ENCODE data around the gene ADAMTSL2. TPM values are rescaled to one million over a fixed set of nuclear protein-coding genes. Genes with fewer than 3 reads are reported as not detected.

ADAMTSL2 gene
- total and polyA plus RNA-seq, 8 donors: 1.3 to 20.6 (median 2.6) TPM; not detected in 2

DNA sequence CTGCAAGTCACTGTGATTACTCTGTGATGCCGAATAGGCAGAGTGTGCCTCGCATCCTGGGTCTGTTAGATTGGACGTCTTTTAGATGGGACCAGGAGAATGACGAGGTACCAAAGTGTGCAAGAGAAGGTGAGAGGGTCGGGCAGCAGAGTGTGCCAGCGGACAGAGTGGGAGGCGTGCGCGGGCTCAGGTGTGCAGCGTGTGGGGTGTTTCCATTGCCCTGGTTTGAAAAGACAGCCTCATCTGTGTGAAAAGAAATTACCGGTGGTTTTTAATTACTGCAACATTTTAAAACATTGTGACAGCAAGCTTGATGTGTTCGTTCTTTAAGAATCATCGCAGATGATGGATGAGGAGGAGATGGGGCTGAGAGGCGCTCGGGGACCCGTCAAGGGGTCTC, 78.9 kb downstream of the ADAMTSL2 start:
- intact Hi-C loops (cut with DNase I; ENCODE audit: low total_unique reads): no loop called here
- H3K9me3 ChIP-seq: no peaks in the 10 kb centered on the region
- H3K36me3 ChIP-seq: no peaks in the 10 kb centered on the region
- DNase-seq: no peak
- no peak for TF ChIP-seq POLR2A (IDR thresholded peaks at IDR 0.05)
- no peak for TF ChIP-seq POLR2AphosphoS5 (IDR thresholded peaks at IDR 0.05)
- TF ChIP-seq EP300 (IDR thresholded peaks at IDR 0.05): no peak
- TF ChIP-seq, protein P1, sequence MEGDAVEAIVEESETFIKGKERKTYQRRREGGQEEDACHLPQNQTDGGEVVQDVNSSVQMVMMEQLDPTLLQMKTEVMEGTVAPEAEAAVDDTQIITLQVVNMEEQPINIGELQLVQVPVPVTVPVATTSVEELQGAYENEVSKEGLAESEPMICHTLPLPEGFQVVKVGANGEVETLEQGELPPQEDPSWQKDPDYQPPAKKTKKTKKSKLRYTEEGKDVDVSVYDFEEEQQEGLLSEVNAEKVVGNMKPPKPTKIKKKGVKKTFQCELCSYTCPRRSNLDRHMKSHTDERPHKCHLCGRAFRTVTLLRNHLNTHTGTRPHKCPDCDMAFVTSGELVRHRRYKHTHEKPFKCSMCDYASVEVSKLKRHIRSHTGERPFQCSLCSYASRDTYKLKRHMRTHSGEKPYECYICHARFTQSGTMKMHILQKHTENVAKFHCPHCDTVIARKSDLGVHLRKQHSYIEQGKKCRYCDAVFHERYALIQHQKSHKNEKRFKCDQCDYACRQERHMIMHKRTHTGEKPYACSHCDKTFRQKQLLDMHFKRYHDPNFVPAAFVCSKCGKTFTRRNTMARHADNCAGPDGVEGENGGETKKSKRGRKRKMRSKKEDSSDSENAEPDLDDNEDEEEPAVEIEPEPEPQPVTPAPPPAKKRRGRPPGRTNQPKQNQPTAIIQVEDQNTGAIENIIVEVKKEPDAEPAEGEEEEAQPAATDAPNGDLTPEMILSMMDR (IDR thresholded peaks at IDR 0.05): no peak
- H3K4me1 ChIP-seq: peaks cover 0 to 5% (median 2%) of the 10 kb centered on the region in 4 donors
- H3K4me3 ChIP-seq: no peak overlapping the region
- H3K27me3 ChIP-seq: peaks cover 13 to 100% (median 32%) of the 10 kb centered on the region in 3 donors
- WGBS, 5 donors: 77 to 86% (median 80%) methylated on average over 16 of the region's 16 CpGs
- H3K27ac ChIP-seq: no peak overlapping the region

DNA sequence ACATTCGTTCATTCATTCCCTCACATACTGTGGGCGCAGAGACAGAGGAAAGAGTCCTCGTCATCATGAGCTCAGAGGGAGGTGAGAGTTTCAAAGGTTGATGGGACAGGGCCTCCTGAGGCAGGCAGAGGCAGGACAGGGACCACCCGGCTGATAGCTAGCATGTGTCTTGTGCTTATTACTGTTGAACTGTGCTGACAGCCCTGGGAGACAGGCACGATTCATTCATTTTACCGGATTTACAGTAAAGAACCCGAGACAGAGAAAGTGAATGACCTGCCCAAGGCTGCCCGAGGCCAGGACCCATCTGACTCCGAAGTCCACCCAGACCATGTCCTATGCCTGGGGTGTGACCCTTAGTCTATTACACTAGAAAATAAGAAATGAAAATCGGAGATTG, 79.6 kb downstream of the ADAMTSL2 start:
- DNase-seq: no peak
- intact Hi-C loops (cut with DNase I; ENCODE audit: low total_unique reads): no loop called here
- Histone ChIP-seq H3K4me1 (peaks cover 0 to under 1% (median under 1%) of the 10 kb centered on the region in 4 donors), H3K4me3 (no peak overlapping the region), H3K27me3 (peaks cover 7 to 95% (median 26%) of the 10 kb centered on the region in 3 donors), H3K27ac (no peak overlapping the region), H3K9me3 (no peaks in the 10 kb centered on the region), H3K36me3 (no peaks in the 10 kb centered on the region)
- no peak for TF ChIP-seq POLR2AphosphoS5 (IDR thresholded peaks at IDR 0.05)
- TF ChIP-seq, protein P1 (IDR thresholded peaks at IDR 0.05): no peak
- TF ChIP-seq EP300 (IDR thresholded peaks at IDR 0.05): no peak
- WGBS, 5 donors: 62 to 69% (median 68%) methylated on average over 10 of the region's 10 CpGs

DNA sequence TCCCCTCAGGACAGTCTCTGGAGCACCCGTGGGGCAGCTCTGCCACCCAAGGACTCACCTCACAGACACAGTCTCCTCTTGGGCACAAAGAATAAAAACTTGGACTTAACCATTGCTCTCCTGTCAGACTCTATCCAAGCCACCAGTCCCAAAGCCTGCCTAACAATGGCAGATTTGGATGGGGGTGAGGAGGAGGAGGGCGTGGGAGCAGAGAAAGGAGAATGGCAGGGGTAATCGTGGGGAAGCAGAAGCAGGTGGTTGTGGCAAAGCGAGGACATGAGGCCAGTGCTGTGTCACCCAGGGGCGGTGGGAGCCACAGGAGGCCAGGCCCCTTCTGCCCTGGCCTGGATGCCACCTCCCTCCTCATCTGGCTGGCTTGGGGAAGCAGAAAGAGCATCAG, 80.2 kb downstream of the ADAMTSL2 start:
- H3K9me3 ChIP-seq: no peaks in the 10 kb centered on the region
- peaks cover 6 to 89% (median 21%) of the 10 kb centered on the region in 3 donors for H3K27me3 ChIP-seq
- H3K27ac ChIP-seq: no peak overlapping the region
- intact Hi-C loops (cut with DNase I; ENCODE audit: low total_unique reads): no loop called here
- DNase-seq: no peak
- H3K4me3 ChIP-seq: no peak overlapping the region
- TF ChIP-seq, protein P1 (IDR thresholded peaks at IDR 0.05): no peak
- no peak for TF ChIP-seq POLR2A (IDR thresholded peaks at IDR 0.05)
- no peak for TF ChIP-seq EP300 (IDR thresholded peaks at IDR 0.05)
- no peak for TF ChIP-seq POLR2AphosphoS5 (IDR thresholded peaks at IDR 0.05)
- no peaks in the 10 kb centered on the region for H3K4me1 ChIP-seq
- no peaks in the 10 kb centered on the region for H3K36me3 ChIP-seq
- WGBS, 5 donors: 53 to 63% (median 58%) methylated on average over 5 of the region's 5 CpGs

DNA sequence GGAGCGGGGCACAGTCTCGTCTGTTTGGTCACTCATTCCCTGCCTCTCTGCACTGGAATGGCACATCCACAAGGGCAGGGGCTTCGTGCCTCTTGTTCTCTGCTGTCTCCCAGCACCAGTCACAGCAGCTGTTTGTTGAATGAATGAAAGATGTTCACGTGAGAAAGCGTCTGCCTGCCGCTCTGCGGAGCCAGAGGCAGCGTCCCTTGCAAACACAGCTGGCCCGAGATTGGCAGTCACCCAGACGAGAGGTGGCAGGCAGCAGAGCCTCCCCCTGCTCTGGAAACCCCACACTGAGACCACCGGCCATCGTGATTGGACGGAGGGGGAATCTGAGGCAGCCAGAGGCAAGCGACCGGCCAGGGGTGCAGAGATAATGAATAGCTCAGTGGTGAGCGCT, 80.7 kb downstream of the ADAMTSL2 start:
- no peaks in the 10 kb centered on the region for H3K4me1 ChIP-seq
- WGBS, 5 donors: 34 to 44% (median 38%) methylated on average over 11 to 16 of the region's 16 CpGs
- H3K27me3 ChIP-seq: peaks cover 5 to 85% (median 16%) of the 10 kb centered on the region in 3 donors
- no peaks in the 10 kb centered on the region for H3K36me3 ChIP-seq
- H3K4me3 ChIP-seq: no peak overlapping the region
- TF ChIP-seq, protein P1 (IDR thresholded peaks at IDR 0.05): no peak
- TF ChIP-seq EP300 (IDR thresholded peaks at IDR 0.05) (no peak), POLR2AphosphoS5 (IDR thresholded peaks at IDR 0.05) (no peak), POLR2A (IDR thresholded peaks at IDR 0.05) (no peak)
- no peaks in the 10 kb centered on the region for H3K9me3 ChIP-seq
- H3K27ac ChIP-seq: no peak overlapping the region
- intact Hi-C loops (cut with DNase I; ENCODE audit: low total_unique reads): no loop called here
- DNase-seq: no peak
